GM19099 (cell line): ENCODE data around the gene REXO1.

Experiments
- POLR2A ChIP-seq: IDR thresholded peaks from 3 replicates; pipeline ENCODE4 v1.6.1; 2011; ENCODE audit warnings: low read depth; ENCODE audit not compliant: insufficient read length; ENCODE audit errors: extremely low read depth

Gene REXO1

GRCh38 chr19:1826557-1827521, 21.4 kb downstream of the REXO1 start:
- no peak for TF ChIP-seq POLR2A

GRCh38 chr19:1825909-1826556, 22.2 kb downstream of the REXO1 start:
- TF ChIP-seq POLR2A, result no peak

GRCh38 chr19:1824252-1824622, 24.0 kb downstream of the REXO1 start:
- no peak for TF ChIP-seq POLR2A

- TF ChIP-seq POLR2A, result no peak
These were observed 24.6 kb downstream of the REXO1 start for GRCh38 chr19:1823539-1824251.

GRCh38 chr19:1823020-1823419, 25.3 kb downstream of the REXO1 start:
- no peak for TF ChIP-seq POLR2A

GRCh38 chr19:1822210-1822609, 26.1 kb downstream of the REXO1 start:
- TF ChIP-seq POLR2A, result no peak

GRCh38 chr19:1819341-1820255, 28.7 kb downstream of the REXO1 start:
- TF ChIP-seq POLR2A, result no peak

GRCh38 chr19:1818549-1819195, 29.6 kb downstream of the REXO1 start:
- TF ChIP-seq POLR2A, result no peak

- no peak for TF ChIP-seq POLR2A
These were observed 30.6 kb downstream of the REXO1 start for GRCh38 chr19:1817553-1818179.

GRCh38 chr19:1816530-1817298, 31.6 kb downstream of the REXO1 start:
- TF ChIP-seq POLR2A, result no peak

- TF ChIP-seq POLR2A, result no peak
These were observed 32.4 kb downstream of the REXO1 start for GRCh38 chr19:1815605-1816529.
